Upper lobe of left lung (tissue), 6 donors: ENCODE measurements around the gene CENPP. TPM values are rescaled to one million over a fixed set of nuclear protein-coding genes. Genes with fewer than 3 reads are reported as not detected.

Experiments
- ATAC-seq, 2 donors: fragments of 200-7000 bp; cut with Tn5 transposase; one replicate each; pipeline ENCODE4 v1.9.1; 2022; ENCODE audit warnings: mild to moderate bottlenecking in 2 of 2, moderate library complexity in 2 of 2; ENCODE audit not compliant: low FRiP score in 2 of 2
- DNase-seq, 2 donors: peaks; one replicate each; pipeline ENCODE4 v3.0.0-alpha.2; 2019 to 2020
- H3K27ac ChIP-seq, 4 donors: fragments of 200-600 bp; sonication (generic); one replicate each; pipeline ENCODE4 v1.5.1; 2016 to 2019
- H3K27me3 ChIP-seq, 4 donors: fragments of 200-600 bp; sonication (generic); one replicate each; pipeline ENCODE4 v1.5.1; 2017 to 2019
- H3K36me3 ChIP-seq, 4 donors: fragments of 200-600 bp; sonication (generic); one replicate each; pipeline ENCODE4 v1.5.1; 2016 to 2019
- H3K4me1 ChIP-seq, 4 donors: fragments of 200-600 bp; sonication (generic); one replicate each; pipeline ENCODE4 v1.5.1; 2018 to 2019
- H3K4me3 ChIP-seq, 4 donors: fragments of 200-600 bp; sonication (generic); one replicate each; pipeline ENCODE4 v1.5.1; 2017 to 2019; ENCODE audit warnings: mild to moderate bottlenecking in 2 of 4, moderate library complexity in 1 of 4
- H3K9me3 ChIP-seq, 4 donors: fragments of 200-600 bp; sonication (generic); one replicate each; pipeline ENCODE4 v1.5.1; 2018 to 2019
- EP300 ChIP-seq, 4 donors: sonication (generic); formaldehyde crosslinking; IDR thresholded peaks; one replicate each; pipeline ENCODE4 v1.5.1; 2017; ENCODE audit warnings: antibody characterized with exemption in 4 of 4, control low read depth in 2 of 4
- POLR2A ChIP-seq, 4 donors: fragments of 450-650 bp; IDR thresholded peaks; one replicate each; pipeline ENCODE4 v1.5.1; 2016 to 2017; ENCODE audit warnings: antibody characterized with exemption in 4 of 4, mild to moderate bottlenecking in 2 of 4
- POLR2AphosphoS5 ChIP-seq, 2 donors: sonication (generic); formaldehyde crosslinking; IDR thresholded peaks; one replicate each; pipeline ENCODE4 v1.5.1; 2017; ENCODE audit warnings: antibody characterized with exemption in 2 of 2
- WGBS, 2 donors: methylation state at CpG; one replicate each; pipeline ENCODE4 v1.1.5; 2017 to 2018; 5-methylcytosine and 5-hydroxymethylcytosine counted together
- total RNA-seq, 6 donors: library from RNA; depleted of rRNA in 4 of 6; stranded (reverse); fragments of >200 nt in 4 of 6; gene quantifications; one replicate each; pipeline versions ENCODE4 v1.1.0 to v1.2.1, GENCODE V29; 2016 to 2021
- TF ChIP-seq, protein P1 (sequence below), 6 experiments: fragments of 450-650 bp in 4 of 6; fragments of 200-600 bp in 2 of 6; sonication (generic) in 2 of 6; IDR thresholded peaks; one replicate each; pipeline ENCODE4 v1.5.1; 2016 to 2019; ENCODE audit warnings: antibody characterized with exemption in 6 of 6
- donor health status: DM: no; HTN: no; CAD: no; lungs with moderate emphysema.
- donor health status: DM: no; HTN: yes; CAD: no; lungs with severe emphysema.

The CENPP gene
- total RNA-seq, 6 donors from 2014 or later, result 2.9 to 17.8 (median 4.9) TPM

DNA sequence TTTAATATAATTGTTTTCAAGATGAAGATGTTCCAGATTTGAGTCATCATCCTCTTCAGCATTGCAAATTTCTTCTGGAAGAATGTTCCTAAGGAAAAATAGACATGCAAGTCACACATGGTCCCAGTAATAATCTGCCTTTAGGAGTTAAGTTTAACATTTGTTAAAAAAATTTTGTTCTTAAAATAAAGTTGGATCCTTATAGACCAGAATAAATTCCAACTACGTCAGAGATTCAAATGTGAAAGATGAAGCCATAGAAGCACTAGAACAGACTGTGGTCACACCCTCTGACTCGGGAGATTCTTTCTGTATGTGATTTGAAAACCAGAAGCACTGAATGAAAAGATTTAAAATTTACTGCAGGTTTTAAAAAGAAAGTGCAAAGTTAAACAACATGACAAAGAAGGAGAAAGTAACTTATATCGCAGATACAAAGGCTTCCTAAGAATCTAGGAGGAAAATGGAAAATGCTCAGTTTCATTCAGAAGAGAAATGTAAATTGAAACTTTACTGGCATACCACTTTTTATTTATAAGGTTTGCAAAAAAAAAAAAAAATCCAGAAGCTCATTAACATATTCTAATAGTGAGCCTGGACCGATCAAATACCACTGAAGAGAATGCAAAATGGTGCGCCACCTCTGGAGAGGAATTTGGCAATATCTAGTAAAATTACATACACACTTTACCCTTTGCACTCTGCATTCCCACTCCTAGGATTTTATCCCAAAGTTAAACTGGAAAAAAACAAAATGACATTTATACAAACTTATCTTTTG is 170.8 kb downstream of the CENPP start:
- Histone ChIP-seq H3K4me3 (no peak overlapping the region), H3K27ac (no peak overlapping the region), H3K36me3 (no peaks in the 10 kb centered on the region), H3K4me1 (no peaks in the 10 kb centered on the region), H3K27me3 (no peaks in the 10 kb centered on the region), H3K9me3 (no peaks in the 10 kb centered on the region)
- TF ChIP-seq, protein P1, sequence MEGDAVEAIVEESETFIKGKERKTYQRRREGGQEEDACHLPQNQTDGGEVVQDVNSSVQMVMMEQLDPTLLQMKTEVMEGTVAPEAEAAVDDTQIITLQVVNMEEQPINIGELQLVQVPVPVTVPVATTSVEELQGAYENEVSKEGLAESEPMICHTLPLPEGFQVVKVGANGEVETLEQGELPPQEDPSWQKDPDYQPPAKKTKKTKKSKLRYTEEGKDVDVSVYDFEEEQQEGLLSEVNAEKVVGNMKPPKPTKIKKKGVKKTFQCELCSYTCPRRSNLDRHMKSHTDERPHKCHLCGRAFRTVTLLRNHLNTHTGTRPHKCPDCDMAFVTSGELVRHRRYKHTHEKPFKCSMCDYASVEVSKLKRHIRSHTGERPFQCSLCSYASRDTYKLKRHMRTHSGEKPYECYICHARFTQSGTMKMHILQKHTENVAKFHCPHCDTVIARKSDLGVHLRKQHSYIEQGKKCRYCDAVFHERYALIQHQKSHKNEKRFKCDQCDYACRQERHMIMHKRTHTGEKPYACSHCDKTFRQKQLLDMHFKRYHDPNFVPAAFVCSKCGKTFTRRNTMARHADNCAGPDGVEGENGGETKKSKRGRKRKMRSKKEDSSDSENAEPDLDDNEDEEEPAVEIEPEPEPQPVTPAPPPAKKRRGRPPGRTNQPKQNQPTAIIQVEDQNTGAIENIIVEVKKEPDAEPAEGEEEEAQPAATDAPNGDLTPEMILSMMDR (IDR thresholded peaks at IDR 0.05), result no peak
- TF ChIP-seq EP300 (IDR thresholded peaks at IDR 0.05), result no peak
- TF ChIP-seq POLR2AphosphoS5 (IDR thresholded peaks at IDR 0.05), result no peak
- TF ChIP-seq POLR2A (IDR thresholded peaks at IDR 0.05), result no peak
- WGBS, 2 donors, result 85 to 92% methylated on average over 5 of the region's 5 CpGs
- DNase-seq (no peak), ATAC-seq (no peak)

DNA sequence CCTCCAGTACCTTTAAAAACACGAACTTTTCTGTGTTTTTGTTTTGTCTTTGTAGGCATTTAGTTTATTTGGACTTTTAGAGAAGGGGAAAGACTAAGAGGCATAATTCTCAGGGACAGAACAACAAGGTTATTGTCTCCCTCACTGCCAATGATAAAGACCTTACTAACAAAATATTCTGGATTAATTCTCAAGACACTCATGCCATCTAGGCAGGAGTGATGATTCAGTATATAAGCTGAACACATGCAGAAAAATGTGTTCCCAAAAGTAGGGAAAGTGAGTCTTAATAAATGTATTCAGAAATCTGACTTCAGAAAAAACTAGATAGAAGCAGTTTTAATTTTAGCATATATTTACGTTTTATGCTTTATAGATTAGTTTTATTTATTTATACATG is 173.9 kb downstream of the CENPP start:
- Histone ChIP-seq H3K9me3 (no peaks in the 10 kb centered on the region), H3K4me1 (no peaks in the 10 kb centered on the region), H3K36me3 (no peaks in the 10 kb centered on the region), H3K27me3 (no peaks in the 10 kb centered on the region), H3K4me3 (no peak overlapping the region), H3K27ac (no peak overlapping the region)
- WGBS, 2 donors, result 71 to 88% methylated on average over 2 of the region's 2 CpGs
- DNase-seq (no peak), ATAC-seq (no peak)
- TF ChIP-seq POLR2A (IDR thresholded peaks at IDR 0.05) (no peak), EP300 (IDR thresholded peaks at IDR 0.05) (no peak), POLR2AphosphoS5 (IDR thresholded peaks at IDR 0.05) (no peak)
- TF ChIP-seq, protein P1 (IDR thresholded peaks at IDR 0.05), result no peak

DNA sequence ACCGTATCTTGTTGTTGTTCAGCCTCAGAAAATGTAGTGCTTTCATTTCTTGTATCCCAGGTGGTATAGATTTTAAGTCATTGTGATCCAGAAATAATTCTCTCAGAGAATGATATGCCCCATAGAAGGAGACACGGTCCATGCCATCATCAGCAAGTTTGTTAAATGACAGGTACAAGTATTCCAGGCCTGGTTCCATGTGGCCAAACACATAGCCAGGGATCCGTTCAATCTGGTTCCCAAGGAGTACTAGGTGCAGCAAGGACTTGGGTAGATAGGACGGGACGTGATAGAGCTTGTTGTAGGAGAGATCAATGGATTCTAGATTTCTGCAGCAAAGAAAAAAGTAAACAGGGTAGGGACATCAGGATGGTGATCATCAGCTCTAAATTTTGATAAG is 175.0 kb downstream of the CENPP start:
- H3K4me1 ChIP-seq, result no peaks in the 10 kb centered on the region
- no peak overlapping the region for H3K27ac ChIP-seq
- no peak for DNase-seq
- H3K4me3 ChIP-seq, result no peak overlapping the region
- H3K36me3 ChIP-seq, result no peaks in the 10 kb centered on the region
- 95 to 98% methylated on average over 5 of the region's 5 CpGs for WGBS, 2 donors
- H3K9me3 ChIP-seq, result no peaks in the 10 kb centered on the region
- no peak for TF ChIP-seq POLR2A (IDR thresholded peaks at IDR 0.05)
- no peak for TF ChIP-seq EP300 (IDR thresholded peaks at IDR 0.05)
- no peak for TF ChIP-seq POLR2AphosphoS5 (IDR thresholded peaks at IDR 0.05)
- no peak for ATAC-seq
- no peaks in the 10 kb centered on the region for H3K27me3 ChIP-seq

DNA sequence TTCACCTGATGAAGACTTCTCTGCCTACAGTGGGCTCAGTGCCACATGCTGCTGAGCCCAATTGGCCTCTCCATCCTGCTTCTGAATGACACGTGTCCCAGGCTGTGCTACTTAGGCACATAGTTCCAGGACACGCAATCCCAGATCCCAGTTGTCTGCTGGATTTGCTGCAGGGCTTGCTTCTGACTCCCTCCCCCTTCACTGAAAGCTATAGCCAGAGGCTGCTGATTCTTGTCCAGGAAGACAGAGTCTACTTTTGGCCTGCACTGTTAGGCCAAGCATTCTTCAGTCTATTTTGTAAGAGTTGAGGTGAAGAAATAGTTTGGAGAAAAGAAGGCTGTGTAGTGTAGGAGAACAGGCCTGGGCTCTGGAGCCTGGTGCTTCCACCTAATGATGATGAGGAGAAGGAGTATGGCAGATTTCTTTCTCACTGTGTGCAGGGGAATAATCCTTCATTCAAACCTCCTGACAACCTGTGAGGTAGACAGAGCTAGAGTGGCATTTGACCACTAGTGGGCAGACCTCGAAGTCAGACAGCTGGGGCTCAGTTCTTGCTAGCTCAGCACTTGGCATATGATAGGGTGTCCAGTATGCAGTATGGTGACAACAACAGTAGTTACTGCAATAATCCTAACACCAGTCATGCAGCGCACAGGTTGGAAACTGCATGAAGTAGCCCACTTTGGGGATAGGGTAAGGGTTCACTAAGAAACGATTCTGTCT is 176.1 kb downstream of the CENPP start:
- WGBS, 2 donors, result 77 to 85% methylated on average over 5 of the region's 5 CpGs
- peak overlapping the region in 1 of 4 donors; percentile 16 for H3K27ac ChIP-seq

DNA sequence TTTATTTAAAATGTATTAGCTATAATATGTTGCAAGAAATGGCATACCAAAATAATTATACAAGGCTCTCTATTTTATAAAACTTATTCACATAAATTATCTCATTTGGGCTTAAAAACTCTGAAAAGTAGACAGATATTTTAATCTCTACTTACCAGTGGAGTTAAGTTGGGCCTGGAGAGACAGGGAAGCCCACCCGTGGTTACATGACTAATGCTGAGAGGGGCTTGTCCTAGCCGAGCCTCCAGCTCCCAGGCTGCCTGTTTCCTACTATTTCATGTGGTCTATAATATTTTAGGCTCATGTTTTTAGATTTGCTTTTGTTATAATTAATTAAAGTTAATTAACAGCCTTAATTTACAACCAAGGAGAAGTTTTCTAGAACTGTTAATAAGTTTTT is 177.4 kb downstream of the CENPP start:
- DNase-seq (no peak), ATAC-seq (no peak)
- Histone ChIP-seq H3K27me3 (no peaks in the 10 kb centered on the region), H3K27ac (no peak overlapping the region), H3K36me3 (no peaks in the 10 kb centered on the region), H3K9me3 (no peaks in the 10 kb centered on the region), H3K4me3 (no peak overlapping the region), H3K4me1 (peaks cover 0 to 10% (median 2%) of the 10 kb centered on the region in 4 donors)
- TF ChIP-seq, protein P1 (IDR thresholded peaks at IDR 0.05), result no peak
- TF ChIP-seq POLR2AphosphoS5 (IDR thresholded peaks at IDR 0.05) (no peak), POLR2A (IDR thresholded peaks at IDR 0.05) (no peak), EP300 (IDR thresholded peaks at IDR 0.05) (no peak)
- 83 to 84% methylated on average over 2 of the region's 2 CpGs for WGBS, 2 donors

More for the DNA sequence above, 176.1 kb downstream of the CENPP start:
- Histone ChIP-seq H3K27me3 (no peaks in the 10 kb centered on the region), H3K4me1 (peaks cover 0 to 3% (median 0%) of the 10 kb centered on the region in 4 donors), H3K9me3 (no peaks in the 10 kb centered on the region), H3K4me3 (no peak overlapping the region), H3K36me3 (no peaks in the 10 kb centered on the region)
- TF ChIP-seq, protein P1 (IDR thresholded peaks at IDR 0.05), result peak in 2 of 6 experiments; percentile 15 to 18
- TF ChIP-seq POLR2AphosphoS5 (IDR thresholded peaks at IDR 0.05), result no peak
- ATAC-seq (peak; percentile 47 to 55), DNase-seq (no peak)
